HL-60/S4 treated with retinoic acid at 250 ng/mL for 4 days and 3 days (cell line): Measurements from ENCODE around the gene ASXL2.
"Not testable (repeated sequence)": the region's sequence is repeated elsewhere in the genome, so short reads cannot be mapped to it uniquely, and the experiment has no call there.

ENCODE experiments used
- in situ Hi-C: fragments of 300-500 bp; cut with MboI; formaldehyde crosslinking; loops from 2 replicates; pipeline ENCODE4 v1.7.0; 2022; ENCODE audit warnings: low sequenced_read_pairs

The ASXL2 gene

GRCh38 chr2:25742501-25742900, 135.8 kb downstream of the ASXL2 start:
- in situ Hi-C loops: no loop called here

GRCh38 chr2:25740810-25741381, 137.4 kb downstream of the ASXL2 start:
- in situ Hi-C loops: no loop called here

GRCh38 chr2:25738383-25739343, 139.6 kb downstream of the ASXL2 start:
- in situ Hi-C loops: no loop called here

- in situ Hi-C loops: no loop called here
These were observed 141.3 kb downstream of the ASXL2 start for GRCh38 chr2:25736899-25737515.

GRCh38 chr2:25735835-25736234, 142.5 kb downstream of the ASXL2 start:
- in situ Hi-C loops: no loop called here

GRCh38 chr2:25728559-25728958, 149.7 kb downstream of the ASXL2 start:
- in situ Hi-C loops: no loop called here

GRCh38 chr2:25726522-25726921, 151.8 kb downstream of the ASXL2 start:
- in situ Hi-C loops: no loop called here

GRCh38 chr2:25725877-25726276, 152.4 kb downstream of the ASXL2 start:
- in situ Hi-C loops: no loop called here

- in situ Hi-C loops: no loop called here
These were observed 153.5 kb downstream of the ASXL2 start for GRCh38 chr2:25724756-25725155.

GRCh38 chr2:25722224-25722623, 156.1 kb downstream of the ASXL2 start:
- in situ Hi-C loops: no loop called here

- in situ Hi-C loops: no loop called here
These were observed 157.7 kb downstream of the ASXL2 start for GRCh38 chr2:25720575-25720974.

- in situ Hi-C loops: no loop called here
These were observed 163.5 kb downstream of the ASXL2 start for GRCh38 chr2:25714740-25715139.

GRCh38 chr2:25712455-25712854, 165.8 kb downstream of the ASXL2 start:
- in situ Hi-C loops: no loop called here

GRCh38 chr2:25711675-25712354, 166.5 kb downstream of the ASXL2 start:
- in situ Hi-C loops: no loop called here

- in situ Hi-C loops: no loop called here
These were observed 167.5 kb downstream of the ASXL2 start for GRCh38 chr2:25710750-25711149.

- in situ Hi-C loops: no loop called here
These were observed 168.9 kb downstream of the ASXL2 start for GRCh38 chr2:25709349-25709748.

GRCh38 chr2:25707927-25708590, 170.2 kb downstream of the ASXL2 start:
- in situ Hi-C loops: no loop called here

- in situ Hi-C loops: not testable (repeated sequence)
These were observed 172.7 kb downstream of the ASXL2 start for GRCh38 chr2:25705575-25705974.

- in situ Hi-C loops: no loop called here
These were observed 176.5 kb downstream of the ASXL2 start for GRCh38 chr2:25701801-25702200.

GRCh38 chr2:25700221-25700660, 178.0 kb downstream of the ASXL2 start:
- in situ Hi-C loops: no loop called here

GRCh38 chr2:25699216-25699615, 179.1 kb downstream of the ASXL2 start:
- in situ Hi-C loops: no loop called here
